HG03060 (cell line): ENCODE results near the gene TRAPPC6A.
"Not testable (repeated sequence)": the region's sequence is repeated elsewhere in the genome, so short reads cannot be mapped to it uniquely, and the experiment has no call there.

Experiments
- ATAC-seq: cut with Tn5 transposase; IDR thresholded peaks from one replicate; pipeline ENCODE4 v1.9.1; 2021; ENCODE audit warnings: low read depth, moderate number of reproducible peaks; ENCODE audit not compliant: unreplicated experiment

Gene TRAPPC6A

GRCh38 chr19:45133661-45134060 is 44.4 kb downstream of the TRAPPC6A start:
- ATAC-seq, result no peak

DNA sequence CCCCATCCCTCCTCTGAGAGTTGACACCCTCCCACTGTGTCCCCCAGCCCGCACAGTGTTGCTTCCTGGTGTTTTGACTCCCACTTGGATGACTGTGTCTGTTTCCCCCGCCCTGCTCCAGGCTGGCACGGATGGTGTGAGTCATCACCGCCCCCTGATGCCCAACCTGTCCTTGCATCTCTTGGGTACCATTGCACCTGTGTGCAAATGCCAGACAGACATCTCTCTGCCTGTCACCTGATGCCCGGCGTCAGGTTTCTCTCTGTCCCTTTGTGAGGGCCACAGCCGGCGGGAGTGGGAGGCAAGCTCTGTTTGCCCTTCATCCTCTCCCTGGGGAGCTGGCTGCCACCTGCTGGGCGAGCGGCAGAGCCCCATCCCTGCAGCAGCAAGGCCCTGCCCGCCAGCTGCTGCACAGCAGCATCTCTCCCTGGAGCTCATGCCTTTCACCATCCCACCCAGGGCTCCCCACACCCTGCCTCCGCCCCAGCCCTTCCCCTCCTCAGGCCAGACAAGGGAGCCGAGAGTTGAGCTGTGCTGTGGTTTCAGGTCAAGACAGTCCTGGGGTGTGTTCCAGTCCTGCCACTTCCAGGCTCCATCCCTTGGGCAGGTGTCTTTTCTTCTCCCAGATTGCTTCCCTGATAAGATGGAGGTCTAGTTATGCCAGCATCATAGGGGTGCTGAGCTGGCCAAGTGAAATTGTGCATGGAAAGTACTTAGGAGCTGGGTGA is 47.0 kb downstream of the TRAPPC6A start:
- no peak for ATAC-seq

DNA sequence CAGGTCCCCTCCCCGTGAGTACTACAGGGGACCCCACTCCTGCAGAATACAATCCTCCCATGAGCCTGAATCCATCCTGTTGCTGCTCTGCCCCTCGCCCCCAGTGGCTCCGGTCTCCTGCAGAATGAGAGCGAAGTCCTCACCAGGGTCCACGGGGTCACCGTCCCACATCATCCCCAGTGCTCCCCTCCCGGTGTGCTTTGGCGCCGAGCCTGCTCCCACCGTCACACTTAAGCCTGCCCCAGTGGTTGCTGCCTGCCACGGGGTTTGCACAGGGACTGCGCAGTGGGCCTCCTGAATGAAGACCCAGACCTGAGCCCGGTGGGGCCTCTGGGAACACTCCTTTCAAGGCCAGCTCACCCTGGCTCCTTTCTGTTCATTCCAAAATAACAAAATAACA is 47.8 kb downstream of the TRAPPC6A start:
- ATAC-seq, result no peak

GRCh38 chr19:45128806-45129205 is 49.2 kb downstream of the TRAPPC6A start:
- ATAC-seq, result no peak

DNA sequence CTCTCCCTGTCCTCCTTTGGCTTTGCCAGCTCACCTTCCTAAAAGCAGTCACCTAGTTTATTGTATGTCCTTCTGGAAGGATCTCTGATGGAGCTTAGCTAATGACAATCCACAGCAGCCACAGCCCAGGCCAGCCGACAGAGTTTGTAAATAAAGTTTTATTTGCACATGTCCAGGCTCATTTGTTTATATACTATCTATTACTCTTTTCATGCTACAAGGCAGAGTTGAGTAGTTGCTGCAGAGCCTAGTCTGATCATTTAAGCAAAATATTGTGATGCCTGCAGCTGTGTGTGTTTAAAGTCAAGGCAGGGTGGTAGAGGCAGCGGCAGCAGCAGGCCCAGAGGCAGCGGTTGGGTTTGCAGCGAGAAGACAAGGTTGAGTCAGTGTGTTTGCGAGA is 49.9 kb downstream of the TRAPPC6A start:
- ATAC-seq, result no peak

GRCh38 chr19:45126654-45127053 is 51.4 kb downstream of the TRAPPC6A start:
- no peak for ATAC-seq

- ATAC-seq, result no peak
Observed at GRCh38 chr19:45125975-45126493, 52.0 kb downstream of the TRAPPC6A start.

GRCh38 chr19:45125360-45125759 is 52.7 kb downstream of the TRAPPC6A start:
- ATAC-seq, result no peak

GRCh38 chr19:45124021-45124420 is 54.0 kb downstream of the TRAPPC6A start:
- ATAC-seq, result no peak

DNA sequence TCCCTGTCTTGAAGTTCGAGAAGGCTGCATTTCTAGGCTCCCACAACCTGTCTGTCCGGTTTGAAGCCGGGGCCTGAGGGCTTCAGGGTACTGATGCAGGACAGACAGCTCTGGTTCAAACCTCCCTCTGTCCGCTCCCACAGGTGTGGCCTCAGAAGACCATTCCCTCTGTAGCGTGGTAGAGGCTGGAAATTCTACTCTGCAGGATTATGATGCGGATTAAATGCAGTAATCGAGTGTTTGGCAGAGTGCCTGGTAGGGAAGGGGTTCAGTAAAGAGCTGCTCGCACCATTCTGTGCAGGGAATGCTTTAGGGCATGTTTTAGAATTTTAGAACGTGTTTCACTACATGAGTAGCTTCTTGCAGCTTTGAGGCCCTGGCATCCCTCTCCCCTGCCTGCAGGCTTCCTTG is 54.6 kb downstream of the TRAPPC6A start:
- no peak for ATAC-seq

GRCh38 chr19:45122832-45123231 is 55.2 kb downstream of the TRAPPC6A start:
- no peak for ATAC-seq

DNA sequence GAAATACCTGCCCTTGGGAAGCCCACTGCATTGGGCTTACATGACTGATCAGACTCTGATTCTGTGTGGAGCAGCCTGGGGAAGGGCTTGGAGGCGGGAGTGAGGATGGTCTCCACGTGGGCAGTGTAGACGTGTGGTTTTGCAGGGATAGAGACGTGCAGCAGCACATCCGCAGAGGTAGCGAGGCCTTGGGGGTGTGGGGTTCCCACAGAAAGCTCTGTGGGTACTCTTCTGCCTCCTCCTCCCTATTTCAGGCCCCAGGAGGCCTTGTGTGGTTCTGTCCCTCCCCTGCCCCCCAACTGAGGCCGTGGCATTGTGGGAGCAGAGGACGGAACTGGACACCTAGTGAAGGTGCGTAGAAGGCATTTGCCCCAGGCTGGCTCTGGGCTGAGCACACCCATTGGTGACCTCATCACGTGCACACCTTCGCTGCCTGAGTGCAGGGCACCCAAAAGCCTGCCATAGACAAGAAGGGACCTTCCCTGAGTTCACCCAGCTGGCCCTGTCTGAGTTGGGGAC is 56.2 kb downstream of the TRAPPC6A start:
- no peak for ATAC-seq

DNA sequence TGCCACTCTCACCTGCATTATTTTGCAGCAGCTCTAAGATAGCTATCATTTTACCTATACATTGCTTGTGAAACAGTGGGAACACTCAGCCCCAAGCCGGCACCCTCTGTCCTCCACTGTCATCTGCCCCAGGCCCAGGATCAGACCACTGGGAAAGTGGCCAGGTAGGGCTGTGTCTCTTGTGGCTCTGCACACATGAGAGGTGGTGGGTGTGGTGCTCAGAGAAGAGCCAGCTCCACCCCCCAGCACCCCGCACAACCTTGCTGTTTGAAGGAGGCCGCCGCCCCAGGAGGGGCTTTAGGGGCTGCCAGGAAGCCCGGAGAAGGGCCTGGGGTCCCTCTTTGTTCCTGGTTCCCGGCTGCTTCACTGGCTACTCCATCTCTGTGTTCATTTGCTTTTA is 58.5 kb downstream of the TRAPPC6A start:
- ATAC-seq, result no peak

- not testable (repeated sequence) for ATAC-seq
Observed at GRCh38 chr19:45118591-45119355, 59.3 kb downstream of the TRAPPC6A start.

DNA sequence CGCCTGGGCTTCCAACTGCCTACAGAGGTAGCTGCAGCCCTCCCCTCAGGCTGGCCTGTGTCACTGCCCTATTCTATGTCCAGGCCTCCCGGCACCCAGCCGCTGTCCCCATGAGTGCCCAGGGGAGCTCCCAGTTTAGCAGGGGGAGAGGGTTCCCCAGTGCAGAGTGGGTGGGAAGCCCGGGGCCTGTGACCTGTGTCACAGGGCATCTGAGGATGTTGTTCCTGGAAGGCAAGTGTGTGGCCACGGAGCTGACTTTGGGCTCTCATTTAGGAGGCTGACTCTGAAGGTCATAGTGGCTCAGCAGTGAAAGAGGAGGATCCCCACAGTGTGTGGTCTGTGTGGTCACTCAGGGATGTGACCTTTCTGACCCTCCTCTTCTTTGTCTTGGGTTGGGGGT is 59.9 kb downstream of the TRAPPC6A start:
- no peak for ATAC-seq

- ATAC-seq, result no peak
Observed at GRCh38 chr19:45117671-45118070, 60.4 kb downstream of the TRAPPC6A start.

GRCh38 chr19:45117167-45117594 is 60.9 kb downstream of the TRAPPC6A start:
- no peak for ATAC-seq

DNA sequence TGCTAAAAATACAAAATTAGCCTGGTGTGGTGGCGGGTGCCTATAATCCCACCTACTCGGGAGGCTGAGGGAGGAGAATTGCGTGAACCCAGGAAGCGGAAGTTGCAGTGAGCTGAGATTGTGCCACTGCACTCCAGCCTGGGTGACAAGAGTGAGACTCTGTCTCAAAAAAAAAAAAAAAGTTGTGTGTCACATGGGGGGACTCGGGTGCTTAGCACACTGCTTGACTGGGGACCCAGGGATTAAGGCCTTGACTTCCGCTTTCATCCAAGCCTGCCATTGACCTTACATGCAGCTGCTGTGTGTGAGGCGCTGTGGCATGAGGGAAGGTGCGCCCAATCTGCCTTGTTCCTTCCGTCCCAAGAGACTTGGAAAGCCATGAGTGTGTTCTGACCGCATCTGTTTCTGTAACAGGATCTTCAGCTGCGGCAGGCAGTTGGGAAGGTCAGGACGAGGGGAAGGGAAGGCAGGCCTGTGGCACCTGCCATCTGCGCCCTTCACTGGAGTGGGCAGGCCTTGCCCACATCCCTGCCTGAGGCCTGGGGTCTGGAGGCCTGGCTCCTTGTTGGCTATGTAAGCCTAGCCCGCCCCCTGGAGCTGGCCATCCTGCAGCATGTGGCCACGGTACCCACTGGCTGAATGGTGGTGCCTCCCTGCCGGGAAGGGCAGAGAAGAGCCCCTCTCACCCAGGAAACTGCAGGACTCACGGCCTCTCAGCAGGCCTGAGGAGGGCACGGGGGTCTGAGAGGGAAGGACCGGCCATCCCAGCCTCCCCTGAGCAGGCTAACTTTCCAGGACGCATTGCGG is 62.0 kb downstream of the TRAPPC6A start:
- ATAC-seq, result no peak

GRCh38 chr19:45114116-45114515 is 63.9 kb downstream of the TRAPPC6A start:
- no peak for ATAC-seq

GRCh38 chr19:45113628-45114027 is 64.4 kb downstream of the TRAPPC6A start:
- no peak for ATAC-seq
